GM12872 (cell line): ENCODE measurements around the gene PIP5K1A.
A peak's percentile ranks its signal among the peaks of the same experiment; 100 is the strongest.

ENCODE experiments used
- TF ChIP-seq, protein P1 (sequence below): IDR thresholded peaks from 3 replicates; pipeline ENCODE4 v1.5.1; 2011; ENCODE audit warnings: low read depth, mild to moderate bottlenecking, low read length, moderate library complexity; ENCODE audit not compliant: insufficient read depth

The PIP5K1A gene

GRCh38 chr1:151175863-151176262, 22.5 kb upstream of the PIP5K1A start, which contains the start of gene TMOD4:
TSS of gene TMOD4 (minus strand) at chr1:151175981. CDS start at chr1:151174875, 1,106 bp downstream.
- TF ChIP-seq, protein P1, sequence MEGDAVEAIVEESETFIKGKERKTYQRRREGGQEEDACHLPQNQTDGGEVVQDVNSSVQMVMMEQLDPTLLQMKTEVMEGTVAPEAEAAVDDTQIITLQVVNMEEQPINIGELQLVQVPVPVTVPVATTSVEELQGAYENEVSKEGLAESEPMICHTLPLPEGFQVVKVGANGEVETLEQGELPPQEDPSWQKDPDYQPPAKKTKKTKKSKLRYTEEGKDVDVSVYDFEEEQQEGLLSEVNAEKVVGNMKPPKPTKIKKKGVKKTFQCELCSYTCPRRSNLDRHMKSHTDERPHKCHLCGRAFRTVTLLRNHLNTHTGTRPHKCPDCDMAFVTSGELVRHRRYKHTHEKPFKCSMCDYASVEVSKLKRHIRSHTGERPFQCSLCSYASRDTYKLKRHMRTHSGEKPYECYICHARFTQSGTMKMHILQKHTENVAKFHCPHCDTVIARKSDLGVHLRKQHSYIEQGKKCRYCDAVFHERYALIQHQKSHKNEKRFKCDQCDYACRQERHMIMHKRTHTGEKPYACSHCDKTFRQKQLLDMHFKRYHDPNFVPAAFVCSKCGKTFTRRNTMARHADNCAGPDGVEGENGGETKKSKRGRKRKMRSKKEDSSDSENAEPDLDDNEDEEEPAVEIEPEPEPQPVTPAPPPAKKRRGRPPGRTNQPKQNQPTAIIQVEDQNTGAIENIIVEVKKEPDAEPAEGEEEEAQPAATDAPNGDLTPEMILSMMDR = peak; percentile 71

DNA sequence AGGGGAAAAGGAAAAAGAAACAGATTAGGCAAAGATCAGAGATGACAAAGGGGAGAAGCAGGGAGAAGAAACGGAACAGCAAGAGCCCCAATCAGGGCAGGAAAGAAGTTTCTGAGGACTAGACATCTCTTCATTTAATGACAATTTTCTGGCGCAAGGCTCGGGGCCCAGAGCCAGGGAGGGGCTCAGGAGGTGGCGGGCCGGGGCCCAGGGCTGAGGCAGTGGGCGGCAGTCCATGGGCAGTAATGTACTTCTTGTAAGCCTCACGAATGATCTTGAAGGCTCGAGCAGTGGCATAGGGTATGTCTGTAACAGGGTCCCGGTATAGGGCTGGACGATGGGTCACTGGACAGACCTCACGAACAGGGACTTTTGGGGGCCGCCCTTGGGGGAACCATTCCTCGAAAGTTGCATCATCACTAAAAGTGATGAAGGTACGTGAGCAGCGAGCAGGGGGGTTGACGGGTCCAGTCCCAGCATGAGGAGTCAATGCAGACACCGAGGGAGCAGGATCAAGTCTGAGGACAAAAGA, 21.8 kb upstream of the PIP5K1A start:
- TF ChIP-seq, protein P1 = no peak

- TF ChIP-seq, protein P1 = no peak
Observed at GRCh38 chr1:151184211-151184610, 14.1 kb upstream of the PIP5K1A start.

DNA sequence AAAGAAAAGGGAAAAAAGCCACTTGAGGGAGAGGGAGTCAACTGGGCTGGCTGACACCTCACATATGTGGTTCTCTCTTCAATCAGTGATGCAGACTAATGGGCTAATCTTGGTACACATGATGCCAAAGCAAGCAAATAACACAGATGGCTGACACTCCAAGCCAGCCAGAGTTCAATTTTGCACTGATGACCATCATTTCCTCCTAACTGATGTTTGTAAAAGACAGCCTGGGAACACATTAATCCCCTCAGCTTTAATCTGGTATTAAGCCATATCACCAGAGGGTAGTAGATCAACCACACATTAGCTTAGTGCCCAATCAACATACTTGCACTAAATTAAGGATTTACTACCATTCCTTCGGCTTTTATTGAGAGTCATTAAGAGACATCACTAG, 11.1 kb upstream of the PIP5K1A start:
- TF ChIP-seq, protein P1 = no peak

GRCh38 chr1:151189637-151190445, 8.5 kb upstream of the PIP5K1A start, which contains the start of gene VPS72:
TSS of gene VPS72 (minus strand) at chr1:151190197. CDS start at chr1:151190121, 76 bp downstream.
- TF ChIP-seq, protein P1 = no peak

GRCh38 chr1:151192047-151192446, 6.3 kb upstream of the PIP5K1A start:
- TF ChIP-seq, protein P1 = no peak

- TF ChIP-seq, protein P1 = no peak
Observed at GRCh38 chr1:151193304-151193703, 5.0 kb upstream of the PIP5K1A start.
